ENCODE results near the gene DPH3. TPM values are rescaled to one million over a fixed set of nuclear protein-coding genes. Genes with fewer than 3 reads are reported as not detected.

The DPH3 gene
- total RNA-seq, 1 experiment from 2014 or later: 27.8 TPM

DNA sequence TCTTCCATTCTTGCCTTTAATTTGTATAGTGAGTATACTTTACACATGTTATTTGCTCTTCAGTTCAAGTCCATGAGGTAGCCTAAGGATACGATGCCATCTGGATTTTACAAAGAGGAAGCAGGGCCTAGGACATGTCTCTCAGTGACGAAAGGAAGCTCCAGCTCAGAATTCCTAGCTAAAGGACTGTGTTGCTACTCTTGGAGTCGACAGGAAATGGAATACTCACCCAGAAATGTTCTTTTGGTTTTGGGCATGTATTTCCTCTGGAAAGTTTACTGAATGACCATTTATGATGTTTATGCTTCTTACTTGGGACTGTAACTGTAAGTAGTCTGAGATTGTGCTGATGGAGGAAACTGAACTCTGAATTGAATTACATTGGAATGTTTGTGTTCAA lies 12.7 kb upstream of the DPH3 start:
- Mint-ChIP-seq H3K27ac (no peak overlapping the region), H3K27me3 (ENCODE audit: low read depth) (no peaks in the 10 kb centered on the region), H3K4me1 (no peaks in the 10 kb centered on the region), H3K4me3 (no peak overlapping the region), H3K9me3 (no peaks in the 10 kb centered on the region), H3K36me3 (peaks cover 25% of the 10 kb centered on the region)
- DNase-seq (ENCODE audit: low spot score): no peak
- ChIA-PET POLR2A (no interaction called here), CTCF (no interaction called here)
- no peak for ATAC-seq
- TF ChIP-seq JUN (CRISPR knock-in tag; IDR thresholded peaks at IDR 0.05) (no peak), ETV6 (CRISPR knock-in tag; IDR thresholded peaks at IDR 0.05) (no peak), ZNF317 (CRISPR knock-in tag; IDR thresholded peaks at IDR 0.05; ENCODE audit: borderline replicate concordance, low read depth) (no peak), FOXK1 (CRISPR knock-in tag; IDR thresholded peaks at IDR 0.05) (no peak), IRF2 (CRISPR knock-in tag; IDR thresholded peaks at IDR 0.05; ENCODE audit: borderline replicate concordance, low read depth) (no peak), SMAD4 (CRISPR knock-in tag; IDR thresholded peaks at IDR 0.05) (no peak), FOXJ3 (CRISPR knock-in tag; IDR thresholded peaks at IDR 0.05; ENCODE audit: borderline replicate concordance) (no peak), ZNF416 (CRISPR knock-in tag; IDR thresholded peaks at IDR 0.05) (no peak), NR1H2 (CRISPR knock-in tag; IDR thresholded peaks at IDR 0.05) (no peak), TCF7 (CRISPR knock-in tag; IDR thresholded peaks at IDR 0.05; ENCODE audit: low read depth) (no peak), ZNF263 (CRISPR knock-in tag; IDR thresholded peaks at IDR 0.05; ENCODE audit: low read depth) (no peak)
- TF ChIP-seq, protein P1, sequence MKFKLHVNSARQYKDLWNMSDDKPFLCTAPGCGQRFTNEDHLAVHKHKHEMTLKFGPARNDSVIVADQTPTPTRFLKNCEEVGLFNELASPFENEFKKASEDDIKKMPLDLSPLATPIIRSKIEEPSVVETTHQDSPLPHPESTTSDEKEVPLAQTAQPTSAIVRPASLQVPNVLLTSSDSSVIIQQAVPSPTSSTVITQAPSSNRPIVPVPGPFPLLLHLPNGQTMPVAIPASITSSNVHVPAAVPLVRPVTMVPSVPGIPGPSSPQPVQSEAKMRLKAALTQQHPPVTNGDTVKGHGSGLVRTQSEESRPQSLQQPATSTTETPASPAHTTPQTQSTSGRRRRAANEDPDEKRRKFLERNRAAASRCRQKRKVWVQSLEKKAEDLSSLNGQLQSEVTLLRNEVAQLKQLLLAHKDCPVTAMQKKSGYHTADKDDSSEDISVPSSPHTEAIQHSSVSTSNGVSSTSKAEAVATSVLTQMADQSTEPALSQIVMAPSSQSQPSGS (CRISPR knock-in tag; IDR thresholded peaks at IDR 0.05; ENCODE audit: borderline replicate concordance, low read depth): no peak
- TF ChIP-seq, protein P2, sequence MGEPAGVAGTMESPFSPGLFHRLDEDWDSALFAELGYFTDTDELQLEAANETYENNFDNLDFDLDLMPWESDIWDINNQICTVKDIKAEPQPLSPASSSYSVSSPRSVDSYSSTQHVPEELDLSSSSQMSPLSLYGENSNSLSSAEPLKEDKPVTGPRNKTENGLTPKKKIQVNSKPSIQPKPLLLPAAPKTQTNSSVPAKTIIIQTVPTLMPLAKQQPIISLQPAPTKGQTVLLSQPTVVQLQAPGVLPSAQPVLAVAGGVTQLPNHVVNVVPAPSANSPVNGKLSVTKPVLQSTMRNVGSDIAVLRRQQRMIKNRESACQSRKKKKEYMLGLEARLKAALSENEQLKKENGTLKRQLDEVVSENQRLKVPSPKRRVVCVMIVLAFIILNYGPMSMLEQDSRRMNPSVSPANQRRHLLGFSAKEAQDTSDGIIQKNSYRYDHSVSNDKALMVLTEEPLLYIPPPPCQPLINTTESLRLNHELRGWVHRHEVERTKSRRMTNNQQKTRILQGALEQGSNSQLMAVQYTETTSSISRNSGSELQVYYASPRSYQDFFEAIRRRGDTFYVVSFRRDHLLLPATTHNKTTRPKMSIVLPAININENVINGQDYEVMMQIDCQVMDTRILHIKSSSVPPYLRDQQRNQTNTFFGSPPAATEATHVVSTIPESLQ (CRISPR knock-in tag; IDR thresholded peaks at IDR 0.05): no peak
- TF ChIP-seq, protein P3, sequence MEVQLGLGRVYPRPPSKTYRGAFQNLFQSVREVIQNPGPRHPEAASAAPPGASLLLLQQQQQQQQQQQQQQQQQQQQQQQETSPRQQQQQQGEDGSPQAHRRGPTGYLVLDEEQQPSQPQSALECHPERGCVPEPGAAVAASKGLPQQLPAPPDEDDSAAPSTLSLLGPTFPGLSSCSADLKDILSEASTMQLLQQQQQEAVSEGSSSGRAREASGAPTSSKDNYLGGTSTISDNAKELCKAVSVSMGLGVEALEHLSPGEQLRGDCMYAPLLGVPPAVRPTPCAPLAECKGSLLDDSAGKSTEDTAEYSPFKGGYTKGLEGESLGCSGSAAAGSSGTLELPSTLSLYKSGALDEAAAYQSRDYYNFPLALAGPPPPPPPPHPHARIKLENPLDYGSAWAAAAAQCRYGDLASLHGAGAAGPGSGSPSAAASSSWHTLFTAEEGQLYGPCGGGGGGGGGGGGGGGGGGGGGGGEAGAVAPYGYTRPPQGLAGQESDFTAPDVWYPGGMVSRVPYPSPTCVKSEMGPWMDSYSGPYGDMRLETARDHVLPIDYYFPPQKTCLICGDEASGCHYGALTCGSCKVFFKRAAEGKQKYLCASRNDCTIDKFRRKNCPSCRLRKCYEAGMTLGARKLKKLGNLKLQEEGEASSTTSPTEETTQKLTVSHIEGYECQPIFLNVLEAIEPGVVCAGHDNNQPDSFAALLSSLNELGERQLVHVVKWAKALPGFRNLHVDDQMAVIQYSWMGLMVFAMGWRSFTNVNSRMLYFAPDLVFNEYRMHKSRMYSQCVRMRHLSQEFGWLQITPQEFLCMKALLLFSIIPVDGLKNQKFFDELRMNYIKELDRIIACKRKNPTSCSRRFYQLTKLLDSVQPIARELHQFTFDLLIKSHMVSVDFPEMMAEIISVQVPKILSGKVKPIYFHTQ (CRISPR knock-in tag; IDR thresholded peaks at IDR 0.05): no peak
- TF ChIP-seq, protein P4, sequence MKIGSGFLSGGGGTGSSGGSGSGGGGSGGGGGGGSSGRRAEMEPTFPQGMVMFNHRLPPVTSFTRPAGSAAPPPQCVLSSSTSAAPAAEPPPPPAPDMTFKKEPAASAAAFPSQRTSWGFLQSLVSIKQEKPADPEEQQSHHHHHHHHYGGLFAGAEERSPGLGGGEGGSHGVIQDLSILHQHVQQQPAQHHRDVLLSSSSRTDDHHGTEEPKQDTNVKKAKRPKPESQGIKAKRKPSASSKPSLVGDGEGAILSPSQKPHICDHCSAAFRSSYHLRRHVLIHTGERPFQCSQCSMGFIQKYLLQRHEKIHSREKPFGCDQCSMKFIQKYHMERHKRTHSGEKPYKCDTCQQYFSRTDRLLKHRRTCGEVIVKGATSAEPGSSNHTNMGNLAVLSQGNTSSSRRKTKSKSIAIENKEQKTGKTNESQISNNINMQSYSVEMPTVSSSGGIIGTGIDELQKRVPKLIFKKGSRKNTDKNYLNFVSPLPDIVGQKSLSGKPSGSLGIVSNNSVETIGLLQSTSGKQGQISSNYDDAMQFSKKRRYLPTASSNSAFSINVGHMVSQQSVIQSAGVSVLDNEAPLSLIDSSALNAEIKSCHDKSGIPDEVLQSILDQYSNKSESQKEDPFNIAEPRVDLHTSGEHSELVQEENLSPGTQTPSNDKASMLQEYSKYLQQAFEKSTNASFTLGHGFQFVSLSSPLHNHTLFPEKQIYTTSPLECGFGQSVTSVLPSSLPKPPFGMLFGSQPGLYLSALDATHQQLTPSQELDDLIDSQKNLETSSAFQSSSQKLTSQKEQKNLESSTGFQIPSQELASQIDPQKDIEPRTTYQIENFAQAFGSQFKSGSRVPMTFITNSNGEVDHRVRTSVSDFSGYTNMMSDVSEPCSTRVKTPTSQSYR (CRISPR knock-in tag; IDR thresholded peaks at IDR 0.05): no peak
- TF ChIP-seq, protein P5, sequence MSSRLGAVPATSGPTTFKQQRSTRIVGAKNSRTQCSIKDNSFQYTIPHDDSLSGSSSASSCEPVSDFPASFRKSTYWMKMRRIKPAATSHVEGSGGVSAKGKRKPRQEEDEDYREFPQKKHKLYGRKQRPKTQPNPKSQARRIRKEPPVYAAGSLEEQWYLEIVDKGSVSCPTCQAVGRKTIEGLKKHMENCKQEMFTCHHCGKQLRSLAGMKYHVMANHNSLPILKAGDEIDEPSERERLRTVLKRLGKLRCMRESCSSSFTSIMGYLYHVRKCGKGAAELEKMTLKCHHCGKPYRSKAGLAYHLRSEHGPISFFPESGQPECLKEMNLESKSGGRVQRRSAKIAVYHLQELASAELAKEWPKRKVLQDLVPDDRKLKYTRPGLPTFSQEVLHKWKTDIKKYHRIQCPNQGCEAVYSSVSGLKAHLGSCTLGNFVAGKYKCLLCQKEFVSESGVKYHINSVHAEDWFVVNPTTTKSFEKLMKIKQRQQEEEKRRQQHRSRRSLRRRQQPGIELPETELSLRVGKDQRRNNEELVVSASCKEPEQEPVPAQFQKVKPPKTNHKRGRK (CRISPR knock-in tag; IDR thresholded peaks at IDR 0.05; ENCODE audit: borderline replicate concordance): no peak
